Gastrocnemius medialis (tissue), 4 donors: ENCODE data around the gene CACNA1B.

ENCODE experiments used
- CTCF ChIP-seq, 5 experiments: fragments of 450-650 bp in 3 of 5; fragments of 200-600 bp in 2 of 5; sonication (generic) in 2 of 5; IDR thresholded peaks in 4 of 5; conservative IDR thresholded peaks in 1 of 5; 1 replicate in 4 of 5; 2 replicates in 1 of 5; pipeline ENCODE4 v1.5.1; 2016 to 2019; ENCODE audit warnings: antibody characterized with exemption in 5 of 5, mild to moderate bottlenecking in 3 of 5, moderate library complexity in 3 of 5
- POLR2A ChIP-seq, 2 donors: fragments of 450-650 bp; IDR thresholded peaks; one replicate each; pipeline ENCODE4 v1.6.1; 2017; ENCODE audit warnings: antibody characterized with exemption in 2 of 2, mild to moderate bottlenecking in 2 of 2, moderate library complexity in 2 of 2

DNA sequence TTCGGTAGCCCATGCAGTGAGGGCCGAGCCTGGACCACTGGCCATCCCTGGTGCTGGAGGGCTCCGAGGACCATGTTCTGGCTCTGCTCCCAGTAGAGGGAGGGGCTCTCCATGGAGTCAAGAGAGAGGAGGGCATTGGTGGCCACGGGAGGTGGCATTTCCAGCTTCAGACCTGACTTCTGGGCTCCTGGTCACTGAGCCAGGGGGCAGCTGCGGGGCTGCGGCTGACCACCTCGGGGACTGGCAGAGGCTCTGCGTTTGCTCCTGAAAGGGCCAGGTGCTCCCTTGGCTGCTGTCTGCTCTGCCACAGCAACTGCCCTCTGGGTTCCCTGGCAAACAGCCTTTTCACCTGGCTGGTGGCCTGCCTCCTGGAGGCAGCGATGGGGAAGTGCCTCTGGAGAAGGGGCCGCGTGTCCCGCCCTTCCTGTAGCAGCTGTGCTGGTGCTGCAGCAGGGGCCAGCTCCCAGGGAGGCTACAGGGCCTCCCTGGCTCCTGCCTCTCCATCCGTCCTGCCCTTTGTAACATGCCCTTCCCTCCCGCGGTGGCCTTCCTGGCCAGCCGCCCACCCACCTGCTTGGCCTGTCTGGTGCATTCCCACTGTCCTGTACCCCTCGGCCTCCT, 144.6 kb downstream of the CACNA1B start:
- no peak for TF ChIP-seq CTCF (IDR thresholded peaks at IDR 0.05 in 4 of 5, conservative IDR thresholded peaks at IDR 0.05 in 1 of 5)
- no peak for TF ChIP-seq POLR2A (IDR thresholded peaks at IDR 0.05)
